NT2/D1 (cell line): ENCODE results near the gene CRAMP1.

Experiments used
- SUZ12 ChIP-seq: IDR thresholded peaks from 2 replicates; pipeline ENCODE4 v1.6.1; 2011; ENCODE audit not compliant: insufficient read length, insufficient read depth; ENCODE audit errors: extremely low read depth
- YY1 ChIP-seq: IDR thresholded peaks from 2 replicates; pipeline ENCODE4 v1.6.1; 2011; ENCODE audit not compliant: insufficient read length, insufficient read depth
- ZNF274 ChIP-seq: IDR thresholded peaks from 2 replicates; pipeline ENCODE4 v1.6.1; 2011; ENCODE audit warnings: mild to moderate bottlenecking, low read depth, low read length

- TF ChIP-seq ZNF274 (no peak), SUZ12 (no peak), YY1 (no peak)
Measured at GRCh38 chr16:1701216-1701878, 89.2 kb downstream of the CRAMP1 start.
